ENCODE measurements around the gene FSCN2. TPM values are rescaled to one million over a fixed set of nuclear protein-coding genes. Genes with fewer than 3 reads are reported as not detected.

FSCN2 gene
- polyA plus RNA-seq, 1 of the 3 experiments (the other 2 are of a cell fraction): 2.1 TPM

- H4K20me1 ChIP-seq (ENCODE audit: insufficient read depth): no peaks in the 10 kb centered on the region
- peaks cover 3% of the 10 kb centered on the region for H3F3A ChIP-seq (replicated peaks; ENCODE audit: insufficient read depth)
- H3K27me3 ChIP-seq (ENCODE audit: insufficient read depth): no peaks in the 10 kb centered on the region
- no peaks in the 10 kb centered on the region for H3K9me3 ChIP-seq
- no peak overlapping the region for H3K4me3 ChIP-seq (ENCODE audit: low read depth in 2 of 2, low read length in 1 of 2)
- no peaks in the 10 kb centered on the region for H3K36me3 ChIP-seq (replicated peaks in 1 of 2; ENCODE audit: control insufficient read depth in 1 of 2, insufficient read depth in 2 of 2, low read length in 1 of 2)
- TF ChIP-seq GABPA (IDR thresholded peaks at IDR 0.05; ENCODE audit: low read depth) (no peak), MAX (IDR thresholded peaks at IDR 0.05; ENCODE audit: low read depth) (no peak), FOXM1 (IDR thresholded peaks at IDR 0.05; ENCODE audit: low read depth) (no peak), USF1 (IDR thresholded peaks at IDR 0.05; ENCODE audit: borderline replicate concordance, low read depth) (no peak), TAF1 (IDR thresholded peaks at IDR 0.05; ENCODE audit: borderline replicate concordance, low read depth, low read length) (no peak), ZBTB33 (IDR thresholded peaks at IDR 0.05; ENCODE audit: borderline replicate concordance, low read depth) (no peak), TCF12 (IDR thresholded peaks at IDR 0.05) (no peak), EZH2phosphoT487 (IDR thresholded peaks at IDR 0.05; ENCODE audit: borderline replicate concordance, low read depth) (no peak), USF2 (IDR thresholded peaks at IDR 0.05; ENCODE audit: borderline replicate concordance, low read depth, low read length) (no peak), RFX5 (IDR thresholded peaks at IDR 0.05; ENCODE audit: low read length) (no peak), IRF3 (IDR thresholded peaks at IDR 0.05; ENCODE audit: low read depth, low read length) (no peak), ELF1 (IDR thresholded peaks at IDR 0.05) (no peak), SIN3A (IDR thresholded peaks at IDR 0.05; ENCODE audit: borderline replicate concordance, low read depth, low read length) (no peak), REST (IDR thresholded peaks at IDR 0.05; ENCODE audit: low read depth, low read length) (no peak), CHD2 (IDR thresholded peaks at IDR 0.05; ENCODE audit: low read length, partially characterized antibody) (no peak), NRF1 (IDR thresholded peaks at IDR 0.05; ENCODE audit: low read depth, low read length) (no peak), RCOR1 (IDR thresholded peaks at IDR 0.05; ENCODE audit: low read length) (no peak), PBX3 (IDR thresholded peaks at IDR 0.05) (no peak)
- peaks cover 1 to 10% of the 10 kb centered on the region in 2 experiments; a peak in 2 of 4 replicates for H3K4me1 ChIP-seq (ENCODE audit: control insufficient read depth in 1 of 2, insufficient read depth in 2 of 2, low read depth in 1 of 2, low read length in 1 of 2)
- H3K9me2 ChIP-seq: no peaks in the 10 kb centered on the region
- WGBS (ENCODE audit: low lambda C conversion rate): 93% methylated on average over 12 of the region's 16 CpGs
- no peak overlapping the region for H3K4me2 ChIP-seq
- no peak overlapping the region for H3K9ac ChIP-seq
- no peak overlapping the region for H3K27ac ChIP-seq (ENCODE audit: low read depth in 2 of 2, low read length in 1 of 2)
- H3K79me2 ChIP-seq (ENCODE audit: insufficient read depth): no peaks in the 10 kb centered on the region
- DNase-seq: no peak
- ChIA-PET POLR2A (interaction anchor here (1.1 kb wide), 1 partner anchor 19 kb away, joined by 3 read pairs; the partner anchor contains the start of gene ACTG1), CTCF (interaction anchor here (1.2 to 2.5 kb wide), 6 partner anchors 9 to 241 kb away, joined by 4 to 19 read pairs (median 7); no protein-coding TSS in a partner anchor)
- H2AFZ ChIP-seq (ENCODE audit: low read depth): no peak overlapping the region
Measured at GRCh38 chr17:81493198-81494038, 34.8 kb upstream of the FSCN2 start.

Data from SK-N-SH (cell line).